Measurements from ENCODE around the gene PITX2. TPM values are rescaled to one million over a fixed set of nuclear protein-coding genes. Genes with fewer than 3 reads are reported as not detected.

Gene PITX2
- total RNA-seq, 1 experiment from 2014 or later = 8.3 TPM

DNA sequence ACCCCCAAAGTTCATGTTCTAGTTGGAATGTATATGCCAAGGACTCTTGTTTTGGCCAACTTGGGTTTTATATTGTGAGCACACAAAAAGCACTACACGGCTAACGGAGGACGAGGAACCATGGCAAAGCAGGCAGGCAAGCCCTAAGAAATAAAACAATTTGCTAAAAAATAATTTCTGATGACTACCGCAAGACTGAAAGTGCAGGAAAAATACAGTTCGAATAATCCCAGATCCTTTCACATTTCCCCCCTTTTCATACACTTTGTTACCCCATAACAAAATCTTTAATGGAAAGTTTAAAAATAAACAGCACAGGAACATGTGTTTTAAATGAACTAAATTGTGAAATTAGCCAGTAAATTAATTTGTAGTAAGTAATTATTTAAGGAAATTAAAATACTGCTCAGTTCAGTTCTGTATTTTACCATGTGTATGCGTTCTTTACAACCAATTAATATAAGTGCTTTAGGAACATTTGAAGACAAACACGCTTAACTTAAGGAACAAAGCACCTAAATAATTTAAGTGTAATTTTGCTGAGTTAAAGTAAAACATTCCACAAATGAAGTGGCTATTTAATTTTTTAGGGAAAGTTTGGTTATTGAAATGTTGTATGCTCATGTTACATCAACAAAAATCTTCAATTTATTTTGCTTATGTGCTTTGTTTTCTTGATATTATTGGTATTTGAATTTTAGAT, 12.4 kb upstream of the PITX2 start:
- DNase-seq (ENCODE audit: low read depth, low spot score) = no peak
- Histone ChIP-seq H3K9me2 (ENCODE audit: insufficient read depth) (no peaks in the 10 kb centered on the region), H3K27ac (ENCODE audit: low read depth, low read length) (no peak overlapping the region), H3K79me2 (ENCODE audit: insufficient read depth, low read length) (no peaks in the 10 kb centered on the region), H4K20me1 (ENCODE audit: insufficient read depth) (no peaks in the 10 kb centered on the region), H3K9me3 (ENCODE audit: control insufficient read depth in 1 of 2, insufficient read depth in 1 of 2, low read depth in 1 of 2, low read length in 2 of 2) (no peaks in the 10 kb centered on the region), H3K4me1 (ENCODE audit: control insufficient read depth in 1 of 2, insufficient read depth in 2 of 2, low read length in 2 of 2) (peaks cover 4 to 23% of the 10 kb centered on the region in 2 experiments; a peak in 3 of 4 replicates), H2AFZ (ENCODE audit: low read depth, low read length, poor library complexity, severe bottlenecking) (no peak overlapping the region), H3K9ac (ENCODE audit: low read length) (no peak overlapping the region), H3K36me3 (ENCODE audit: control insufficient read depth in 1 of 2, insufficient read depth in 2 of 2, low read length in 2 of 2) (no peaks in the 10 kb centered on the region), H3K4me2 (ENCODE audit: low read length) (peak overlapping the region; percentile 97), H3K4me3 (replicated peaks in 1 of 2; ENCODE audit: low read depth in 1 of 2, low read length in 2 of 2) (peak overlapping the region in 1 of 2 experiments; percentile 91; a peak in 2 of 4 replicates), H3K27me3 (ENCODE audit: insufficient read depth, low read length) (no peaks in the 10 kb centered on the region)
- ChIA-PET CTCF (interaction anchor here (1.3 kb wide), 1 partner anchor 648 kb away, joined by 3 read pairs; no protein-coding TSS in a partner anchor), POLR2A (no interaction called here), RAD21 (ENCODE audit: low non-redundant PET in 1 of 2, low total read pairs in 2 of 2, uncharacterized antibody in 2 of 2, unreplicated experiment in 2 of 2) (no interaction called here)
- no TSS peak for BruUV-seq (replicated peaks)
- intact Hi-C loops (cut with micrococcal nuclease) = loop anchor here (10.0 kb wide), 3 partner anchors 499 to 1299 kb away; no protein-coding TSS in a partner anchor
- ATAC-seq = no peak
- no peak for TF ChIP-seq FOSL1 (IDR thresholded peaks at IDR 0.05; ENCODE audit: low read depth)
- no peak for TF ChIP-seq RAD21 (IDR thresholded peaks at IDR 0.05; ENCODE audit: low read depth)
- TF ChIP-seq EZH2phosphoT487 (IDR thresholded peaks at IDR 0.05; ENCODE audit: borderline replicate concordance) = no peak

DNA sequence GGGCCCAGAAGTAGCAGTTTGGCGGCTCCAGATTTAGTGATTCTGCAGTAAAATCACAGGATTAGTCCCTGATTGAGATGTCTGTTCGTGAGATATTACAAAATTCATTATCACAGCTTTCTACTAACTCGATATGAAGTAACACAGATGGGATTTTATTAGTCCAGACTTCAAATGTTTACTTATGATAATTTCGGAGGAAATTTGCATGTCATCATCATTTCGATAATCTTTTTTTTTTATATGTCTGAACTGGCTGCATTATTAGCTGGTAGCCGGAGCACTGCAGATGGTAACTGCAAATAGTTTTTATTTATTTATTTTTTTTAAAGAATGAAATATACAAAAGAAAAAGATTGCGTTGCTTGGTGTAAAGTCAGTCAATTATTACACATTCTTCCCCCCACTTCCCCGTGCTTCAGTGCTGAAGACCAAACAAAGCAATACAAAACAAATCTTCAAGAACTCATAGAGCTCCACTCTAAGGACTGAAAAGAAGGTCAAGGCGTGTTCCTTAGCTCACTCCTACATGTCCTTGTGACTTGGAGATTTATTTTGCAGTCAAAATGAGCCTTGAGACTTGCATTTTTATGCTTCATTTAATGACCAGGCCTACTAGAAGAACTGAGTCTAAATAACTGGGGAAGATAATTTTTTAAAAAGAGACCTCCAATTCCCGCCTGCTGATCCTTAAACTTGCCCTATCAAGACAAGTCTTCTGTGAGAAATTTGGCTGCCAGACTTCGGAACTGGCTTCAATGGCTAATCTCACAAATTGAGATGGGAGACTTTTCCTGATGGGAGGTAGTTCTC, 11.7 kb upstream of the PITX2 start:
- Histone ChIP-seq H3K9ac (ENCODE audit: low read length) (no peak overlapping the region), H4K20me1 (ENCODE audit: insufficient read depth) (no peaks in the 10 kb centered on the region), H3K9me3 (ENCODE audit: control insufficient read depth in 1 of 2, insufficient read depth in 1 of 2, low read depth in 1 of 2, low read length in 2 of 2) (no peaks in the 10 kb centered on the region), H3K9me2 (ENCODE audit: insufficient read depth) (no peaks in the 10 kb centered on the region), H3K36me3 (ENCODE audit: control insufficient read depth in 1 of 2, insufficient read depth in 2 of 2, low read length in 2 of 2) (no peaks in the 10 kb centered on the region), H3K27ac (ENCODE audit: low read depth, low read length) (no peak overlapping the region), H3K4me1 (ENCODE audit: control insufficient read depth in 1 of 2, insufficient read depth in 2 of 2, low read length in 2 of 2) (peaks cover 4 to 23% of the 10 kb centered on the region in 2 experiments; a peak in 3 of 4 replicates), H3K4me3 (replicated peaks in 1 of 2; ENCODE audit: low read depth in 1 of 2, low read length in 2 of 2) (no peak overlapping the region), H3K79me2 (ENCODE audit: insufficient read depth, low read length) (no peaks in the 10 kb centered on the region), H2AFZ (ENCODE audit: low read depth, low read length, poor library complexity, severe bottlenecking) (no peak overlapping the region), H3K4me2 (ENCODE audit: low read length) (no peak overlapping the region), H3K27me3 (ENCODE audit: insufficient read depth, low read length) (no peaks in the 10 kb centered on the region)
- intact Hi-C loops (cut with micrococcal nuclease) = loop anchor here (5.0 to 10.0 kb wide), 4 partner anchors 500 to 1398 kb away; no protein-coding TSS in a partner anchor
- BruUV-seq (replicated peaks) = no TSS peak
- RAD21 ChIA-PET (ENCODE audit: low non-redundant PET in 1 of 2, low total read pairs in 2 of 2, uncharacterized antibody in 2 of 2, unreplicated experiment in 2 of 2) = no interaction called here
- DNase-seq (ENCODE audit: low read depth, low spot score) (no peak), ATAC-seq (no peak)
- CTCF ChIA-PET = interaction anchor here (1.3 kb wide), 2 partner anchors 325 to 648 kb away, joined by 3 read pairs; no protein-coding TSS in a partner anchor
- POLR2A ChIA-PET = no interaction called here
- TF ChIP-seq SRF (IDR thresholded peaks at IDR 0.05; ENCODE audit: low read depth) = no peak
- TF ChIP-seq EGR1 (IDR thresholded peaks at IDR 0.05; ENCODE audit: low read depth) = no peak
- TF ChIP-seq EZH2phosphoT487 (IDR thresholded peaks at IDR 0.05; ENCODE audit: borderline replicate concordance) = no peak
- no peak for TF ChIP-seq YY1 (IDR thresholded peaks at IDR 0.05; ENCODE audit: extremely low read depth, insufficient replicate concordance, low read depth, low read length)
- no peak for TF ChIP-seq ELF1 (IDR thresholded peaks at IDR 0.05; ENCODE audit: borderline replicate concordance, low read depth)
- TF ChIP-seq, protein P1, sequence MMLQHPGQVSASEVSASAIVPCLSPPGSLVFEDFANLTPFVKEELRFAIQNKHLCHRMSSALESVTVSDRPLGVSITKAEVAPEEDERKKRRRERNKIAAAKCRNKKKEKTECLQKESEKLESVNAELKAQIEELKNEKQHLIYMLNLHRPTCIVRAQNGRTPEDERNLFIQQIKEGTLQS (IDR thresholded peaks at IDR 0.05) = no peak
- TF ChIP-seq CBX3 (IDR thresholded peaks at IDR 0.05; ENCODE audit: low read depth) = no peak
- no peak for TF ChIP-seq CTCF (IDR thresholded peaks at IDR 0.05 in 2 of 3, conservative IDR thresholded peaks at IDR 0.05 in 1 of 3; ENCODE audit: borderline replicate concordance in 1 of 3, insufficient read depth in 1 of 3, low read depth in 2 of 3, low read length in 2 of 3)
- TF ChIP-seq ZNF274 (IDR thresholded peaks at IDR 0.05; ENCODE audit: low read depth, low read length) = no peak
- no peak for TF ChIP-seq JUND (IDR thresholded peaks at IDR 0.05)
- TF ChIP-seq POLR2A (IDR thresholded peaks at IDR 0.05; ENCODE audit: borderline replicate concordance, extremely low read depth, insufficient read depth, insufficient read length) = no peak
- TF ChIP-seq POLR2AphosphoS5 (IDR thresholded peaks at IDR 0.05; ENCODE audit: low read depth, low read length) = no peak

All from HCT116 (cell line).